ENCODE measurements around the gene VAV2.

Gene VAV2

DNA sequence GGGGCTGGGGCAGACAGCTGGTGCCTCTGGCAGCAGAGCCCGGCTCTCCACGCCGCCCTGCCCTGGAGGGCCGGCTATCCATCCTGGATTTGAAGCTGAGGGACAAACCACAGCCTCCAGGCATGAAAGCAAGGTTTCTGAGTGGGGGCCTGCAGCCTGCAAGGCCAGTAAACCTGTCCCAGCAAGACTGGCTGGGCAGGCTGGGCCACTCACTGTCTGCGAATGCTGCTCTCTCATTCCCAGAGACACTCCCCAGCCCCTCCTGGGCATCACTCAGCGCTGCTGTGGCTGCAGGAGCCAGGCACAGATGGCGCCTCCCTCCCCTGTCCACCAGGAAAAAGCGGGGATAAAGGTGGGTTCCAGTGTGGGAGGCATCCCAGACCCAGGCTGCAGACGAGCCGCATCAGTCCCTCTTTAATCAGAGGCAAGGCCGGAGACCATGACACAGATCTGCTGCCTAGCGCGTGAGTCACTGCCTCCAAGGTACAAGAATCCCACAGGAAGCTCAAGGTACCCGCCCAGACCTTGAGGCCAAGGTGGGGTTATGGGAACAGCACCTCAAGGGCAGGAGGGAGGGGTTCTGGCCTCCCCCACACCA lies 118.0 kb downstream of the VAV2 start:
- no peak overlapping the region for H3K4me3 ChIP-seq (ENCODE audit: extremely low read depth, insufficient read depth, low read length, poor library complexity, severe bottlenecking)
- WGBS, 2 experiments (ENCODE audit: insufficient coverage in 2 of 2): 83 to 88% methylated on average over 9 to 11 of the region's 14 CpGs
- no peaks in the 10 kb centered on the region for H3K9me3 ChIP-seq (ENCODE audit: control insufficient read depth, low read length)
- H3K27ac ChIP-seq (ENCODE audit: low read depth, low read length, severe bottlenecking): peak overlapping the region; percentile 89
- peaks cover 41% of the 10 kb centered on the region for H3K4me1 ChIP-seq (ENCODE audit: control insufficient read depth, insufficient read depth, low read length, poor library complexity, severe bottlenecking)
- H3K36me3 ChIP-seq (ENCODE audit: control insufficient read depth, insufficient read depth, low read length): no peaks in the 10 kb centered on the region

- Histone ChIP-seq H3K36me3 (ENCODE audit: control insufficient read depth, insufficient read depth, low read length) (no peaks in the 10 kb centered on the region), H3K27ac (ENCODE audit: low read depth, low read length, severe bottlenecking) (peak overlapping the region; percentile 89), H3K4me1 (ENCODE audit: control insufficient read depth, insufficient read depth, low read length, poor library complexity, severe bottlenecking) (peaks cover 39% of the 10 kb centered on the region), H3K9me3 (ENCODE audit: control insufficient read depth, low read length) (no peaks in the 10 kb centered on the region), H3K4me3 (ENCODE audit: extremely low read depth, insufficient read depth, low read length, poor library complexity, severe bottlenecking) (no peak overlapping the region)
- WGBS, 2 experiments (ENCODE audit: insufficient coverage in 2 of 2): 90 to 91% methylated on average over 7 to 8 of the region's 9 CpGs
These were observed 118.6 kb downstream of the VAV2 start for GRCh38 chr9:133873461-133873891.

DNA sequence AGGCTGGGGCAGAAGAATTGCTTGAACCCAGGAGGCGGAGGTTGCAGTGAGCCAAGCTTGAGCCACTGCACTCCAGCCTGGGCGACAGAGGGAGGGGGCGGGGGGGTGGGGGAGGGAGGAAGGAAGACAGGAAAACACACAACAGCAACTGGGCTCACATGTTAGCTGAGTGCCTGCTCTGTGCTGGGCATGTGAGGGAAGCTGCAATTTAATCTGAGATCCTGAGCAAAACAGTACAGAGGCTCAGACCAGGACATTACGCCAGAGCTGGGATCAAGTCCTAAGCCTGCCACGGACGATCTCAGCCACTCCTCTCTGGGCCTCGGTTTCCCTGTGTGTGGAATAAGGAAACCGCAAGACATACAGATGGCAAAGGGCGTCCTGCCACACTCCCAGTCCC lies 119.1 kb downstream of the VAV2 start:
- H3K4me3 ChIP-seq (ENCODE audit: extremely low read depth, insufficient read depth, low read length, poor library complexity, severe bottlenecking): no peak overlapping the region
- H3K36me3 ChIP-seq (ENCODE audit: control insufficient read depth, insufficient read depth, low read length): peaks cover 4% of the 10 kb centered on the region
- 87 to 99% methylated on average over 5 to 6 of the region's 9 CpGs for WGBS, 2 experiments (ENCODE audit: insufficient coverage in 2 of 2)
- H3K9me3 ChIP-seq (ENCODE audit: control insufficient read depth, low read length): no peaks in the 10 kb centered on the region
- H3K27ac ChIP-seq (ENCODE audit: low read depth, low read length, severe bottlenecking): peak overlapping the region; percentile 89
- peaks cover 39% of the 10 kb centered on the region for H3K4me1 ChIP-seq (ENCODE audit: control insufficient read depth, insufficient read depth, low read length, poor library complexity, severe bottlenecking)

DNA sequence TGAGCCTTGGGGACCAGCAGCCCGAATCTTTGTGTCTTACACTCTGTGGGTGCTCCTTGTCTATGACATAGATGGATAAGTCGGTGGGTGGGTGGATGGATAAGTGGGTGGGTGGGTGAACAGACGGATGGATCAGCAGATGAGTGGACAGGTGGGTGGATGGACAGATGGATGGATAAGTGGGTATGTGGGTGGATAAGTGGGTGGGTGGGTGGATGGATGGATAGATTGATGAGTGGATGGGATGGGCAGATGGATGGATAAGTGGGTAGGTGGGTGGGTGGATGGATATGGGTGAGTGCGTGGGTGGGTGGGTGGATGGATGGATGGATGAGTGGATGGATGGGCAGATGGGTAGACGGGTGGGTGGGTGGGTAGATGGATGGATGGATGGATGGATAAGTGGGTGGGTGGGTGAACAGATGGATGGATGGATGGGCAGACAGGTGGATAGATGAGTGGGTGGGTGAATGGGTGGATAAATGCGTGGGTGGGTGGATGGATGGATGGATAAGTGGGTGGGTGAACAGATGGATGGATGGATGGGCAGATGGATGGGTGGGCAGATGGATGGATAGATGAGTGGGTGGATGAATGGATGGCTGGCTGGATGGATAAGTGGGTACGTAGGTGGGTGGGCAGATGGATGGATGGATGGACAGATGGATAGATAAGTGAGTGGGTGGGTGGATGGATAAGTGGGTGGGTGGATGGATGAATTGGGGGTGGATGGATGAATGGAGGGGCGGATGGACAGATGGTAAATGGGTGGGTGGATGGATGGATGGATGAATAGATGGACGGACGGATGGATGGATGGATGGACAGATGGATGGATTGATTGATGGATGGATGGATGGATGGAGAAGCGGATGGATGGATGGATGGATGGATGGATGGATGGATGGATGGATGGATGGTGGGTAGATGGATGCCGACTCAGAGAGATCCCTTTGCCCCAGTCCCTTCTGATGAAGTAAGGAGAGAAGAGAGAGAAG lies 121.2 kb downstream of the VAV2 start:
- WGBS, 2 experiments (ENCODE audit: insufficient coverage in 2 of 2): 98% methylated on average over 10 of the region's 12 CpGs

DNA sequence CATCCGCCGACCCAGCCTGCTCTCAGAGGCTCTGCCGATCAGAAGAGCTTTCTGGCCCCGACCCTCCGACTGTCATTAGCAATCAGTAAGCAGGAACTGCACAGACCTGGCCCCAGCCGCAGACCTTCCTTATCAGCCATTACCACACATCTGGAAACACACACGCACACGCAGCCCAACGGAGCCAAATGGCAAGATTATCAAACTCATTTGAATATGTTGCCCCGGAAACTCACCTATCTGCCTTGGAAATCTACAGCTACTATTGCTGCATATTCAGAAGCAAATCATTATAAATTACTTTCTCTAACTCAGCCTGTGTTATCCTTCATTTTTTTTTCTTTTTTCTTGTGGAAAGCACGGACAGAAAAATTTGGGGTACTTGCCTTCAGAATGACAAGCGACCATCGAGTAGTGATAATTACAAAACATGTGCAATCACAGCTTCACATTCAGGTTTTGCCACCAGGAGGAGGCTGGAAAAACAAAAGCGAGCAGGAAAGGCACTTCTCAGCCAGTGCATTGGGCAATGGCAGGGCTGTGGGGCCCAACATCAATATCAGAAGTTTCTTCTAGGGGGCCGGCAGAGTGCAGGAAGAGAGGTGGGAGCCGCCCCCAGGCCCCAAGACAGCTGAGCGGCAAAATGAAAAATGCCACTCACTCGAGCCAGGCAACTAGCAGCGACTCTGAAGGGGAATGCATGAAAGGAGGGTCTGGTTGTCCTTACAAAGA lies 122.3 kb downstream of the VAV2 start:
- 81 to 86% methylated on average over 17 to 19 of the region's 19 CpGs for WGBS, 2 experiments (ENCODE audit: insufficient coverage in 2 of 2)
- Histone ChIP-seq H3K36me3 (ENCODE audit: control insufficient read depth, insufficient read depth, low read length) (peaks cover 8% of the 10 kb centered on the region), H3K27ac (ENCODE audit: low read depth, low read length, severe bottlenecking) (peak overlapping the region; percentile 52), H3K4me3 (ENCODE audit: extremely low read depth, insufficient read depth, low read length, poor library complexity, severe bottlenecking) (no peak overlapping the region), H3K9me3 (ENCODE audit: control insufficient read depth, low read length) (peaks cover 8% of the 10 kb centered on the region), H3K4me1 (ENCODE audit: control insufficient read depth, insufficient read depth, low read length, poor library complexity, severe bottlenecking) (peaks cover 26% of the 10 kb centered on the region)

More for the DNA sequence above, 121.2 kb downstream of the VAV2 start:
- H3K4me1 ChIP-seq (ENCODE audit: control insufficient read depth, insufficient read depth, low read length, poor library complexity, severe bottlenecking): peaks cover 33% of the 10 kb centered on the region
- H3K9me3 ChIP-seq (ENCODE audit: control insufficient read depth, low read length): peaks cover 3% of the 10 kb centered on the region
- no peak overlapping the region for H3K27ac ChIP-seq (ENCODE audit: low read depth, low read length, severe bottlenecking)
- no peak overlapping the region for H3K4me3 ChIP-seq (ENCODE audit: extremely low read depth, insufficient read depth, low read length, poor library complexity, severe bottlenecking)
- peaks cover 7% of the 10 kb centered on the region for H3K36me3 ChIP-seq (ENCODE audit: control insufficient read depth, insufficient read depth, low read length)

DNA sequence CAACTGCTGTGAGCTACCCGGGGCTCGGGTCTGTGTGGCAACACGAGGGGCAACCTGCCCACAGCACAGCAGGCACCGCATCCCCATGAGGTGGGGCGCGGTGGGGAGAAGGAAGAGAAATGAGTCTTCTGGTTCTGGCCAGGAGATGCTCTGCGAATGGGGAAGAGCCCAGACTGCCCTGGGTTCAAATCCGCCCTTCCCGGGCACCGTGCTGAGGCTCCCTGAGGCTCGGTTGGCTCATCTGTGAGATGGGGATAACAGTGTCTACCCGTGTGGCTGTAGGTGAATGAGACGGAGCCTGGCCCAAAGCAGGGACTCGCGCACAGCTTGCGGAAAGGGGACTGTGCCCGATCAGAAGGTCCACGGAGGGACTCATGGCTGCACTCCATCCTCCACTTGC lies 123.9 kb downstream of the VAV2 start:
- Histone ChIP-seq H3K36me3 (ENCODE audit: control insufficient read depth, insufficient read depth, low read length) (peaks cover 8% of the 10 kb centered on the region), H3K4me1 (ENCODE audit: control insufficient read depth, insufficient read depth, low read length, poor library complexity, severe bottlenecking) (peaks cover 17% of the 10 kb centered on the region), H3K9me3 (ENCODE audit: control insufficient read depth, low read length) (peaks cover 8% of the 10 kb centered on the region), H3K4me3 (ENCODE audit: extremely low read depth, insufficient read depth, low read length, poor library complexity, severe bottlenecking) (no peak overlapping the region), H3K27ac (ENCODE audit: low read depth, low read length, severe bottlenecking) (no peak overlapping the region)
- 97 to 98% methylated on average over 18 of the region's 18 CpGs for WGBS, 2 experiments (ENCODE audit: insufficient coverage in 2 of 2)

DNA sequence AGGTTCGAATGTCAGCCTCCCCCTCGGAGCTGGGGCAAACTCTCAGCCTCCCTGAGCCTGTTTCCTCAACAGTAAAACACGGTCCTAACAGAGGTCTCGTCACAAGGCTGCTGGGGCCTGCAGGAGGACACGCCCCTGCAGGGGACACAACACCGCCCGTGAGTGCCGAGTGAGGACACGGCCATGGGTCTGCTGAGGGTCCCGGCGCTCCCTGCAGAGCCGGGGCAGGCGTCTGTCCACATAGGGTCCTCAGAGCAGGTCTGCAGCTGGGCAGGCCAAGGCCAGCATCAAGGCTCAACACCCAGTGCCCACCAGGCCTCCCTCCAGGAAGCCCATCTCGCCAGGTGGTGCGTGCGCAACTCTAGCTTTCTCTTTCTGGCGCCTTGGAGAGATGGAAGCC lies 125.2 kb downstream of the VAV2 start:
- 91 to 98% methylated on average over 16 to 17 of the region's 17 CpGs for WGBS, 2 experiments (ENCODE audit: insufficient coverage in 2 of 2)
- H3K36me3 ChIP-seq (ENCODE audit: control insufficient read depth, insufficient read depth, low read length): peaks cover 8% of the 10 kb centered on the region
- peaks cover 8% of the 10 kb centered on the region for H3K9me3 ChIP-seq (ENCODE audit: control insufficient read depth, low read length)
- H3K4me1 ChIP-seq (ENCODE audit: control insufficient read depth, insufficient read depth, low read length, poor library complexity, severe bottlenecking): peaks cover 15% of the 10 kb centered on the region
- no peak overlapping the region for H3K27ac ChIP-seq (ENCODE audit: low read depth, low read length, severe bottlenecking)
- H3K4me3 ChIP-seq (ENCODE audit: extremely low read depth, insufficient read depth, low read length, poor library complexity, severe bottlenecking): no peak overlapping the region

DNA sequence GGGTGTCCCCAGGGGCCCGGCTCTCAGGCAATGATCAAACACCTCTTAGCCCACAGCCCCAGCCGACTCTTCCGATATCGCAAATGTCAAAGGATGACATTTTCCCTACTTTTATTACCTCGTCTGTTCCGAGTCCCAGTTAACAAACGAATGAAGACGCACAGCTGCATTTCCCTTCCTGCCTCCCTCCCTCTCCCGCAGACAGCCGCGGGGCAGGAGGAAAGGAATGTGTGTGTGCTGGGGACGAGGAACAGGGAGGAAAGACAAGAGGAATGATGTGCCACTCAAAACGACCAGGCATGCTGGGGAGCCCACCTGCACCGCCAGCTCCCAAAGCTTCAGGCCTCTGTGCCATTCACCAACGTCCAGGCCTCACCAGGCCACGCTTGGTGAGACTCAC lies 128.1 kb downstream of the VAV2 start:
- Histone ChIP-seq H3K36me3 (ENCODE audit: control insufficient read depth, insufficient read depth, low read length) (peaks cover 24% of the 10 kb centered on the region), H3K4me1 (ENCODE audit: control insufficient read depth, insufficient read depth, low read length, poor library complexity, severe bottlenecking) (peaks cover 8% of the 10 kb centered on the region), H3K4me3 (ENCODE audit: extremely low read depth, insufficient read depth, low read length, poor library complexity, severe bottlenecking) (no peak overlapping the region), H3K9me3 (ENCODE audit: control insufficient read depth, low read length) (peaks cover 8% of the 10 kb centered on the region), H3K27ac (ENCODE audit: low read depth, low read length, severe bottlenecking) (peak overlapping the region; percentile 6)
- 80% methylated on average over 6 to 8 of the region's 16 CpGs for WGBS, 2 experiments (ENCODE audit: insufficient coverage in 2 of 2)

DNA sequence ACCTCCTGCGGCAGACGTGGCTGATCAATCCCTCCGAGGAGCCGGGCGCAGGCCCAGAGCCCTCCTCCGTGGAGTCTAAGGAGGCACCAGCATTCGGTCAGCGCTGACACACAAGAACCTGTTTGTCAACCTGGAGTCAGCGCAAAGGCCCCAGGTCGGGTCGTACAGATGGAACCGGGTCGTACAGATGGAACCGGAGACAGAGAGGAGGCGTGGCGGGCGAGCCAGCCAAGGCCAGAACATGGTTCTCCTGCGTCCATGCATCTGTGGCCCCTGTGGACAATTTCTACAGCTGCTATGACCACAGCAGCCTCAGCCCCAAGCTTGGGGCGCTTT lies 128.9 kb downstream of the VAV2 start:
- Histone ChIP-seq H3K9me3 (ENCODE audit: control insufficient read depth, low read length) (peaks cover 8% of the 10 kb centered on the region), H3K27ac (ENCODE audit: low read depth, low read length, severe bottlenecking) (no peak overlapping the region), H3K4me3 (ENCODE audit: extremely low read depth, insufficient read depth, low read length, poor library complexity, severe bottlenecking) (no peak overlapping the region), H3K36me3 (ENCODE audit: control insufficient read depth, insufficient read depth, low read length) (peaks cover 30% of the 10 kb centered on the region), H3K4me1 (ENCODE audit: control insufficient read depth, insufficient read depth, low read length, poor library complexity, severe bottlenecking) (peaks cover 8% of the 10 kb centered on the region)
- WGBS, 2 experiments (ENCODE audit: insufficient coverage in 2 of 2): 94% methylated on average over 14 to 19 of the region's 19 CpGs

DNA sequence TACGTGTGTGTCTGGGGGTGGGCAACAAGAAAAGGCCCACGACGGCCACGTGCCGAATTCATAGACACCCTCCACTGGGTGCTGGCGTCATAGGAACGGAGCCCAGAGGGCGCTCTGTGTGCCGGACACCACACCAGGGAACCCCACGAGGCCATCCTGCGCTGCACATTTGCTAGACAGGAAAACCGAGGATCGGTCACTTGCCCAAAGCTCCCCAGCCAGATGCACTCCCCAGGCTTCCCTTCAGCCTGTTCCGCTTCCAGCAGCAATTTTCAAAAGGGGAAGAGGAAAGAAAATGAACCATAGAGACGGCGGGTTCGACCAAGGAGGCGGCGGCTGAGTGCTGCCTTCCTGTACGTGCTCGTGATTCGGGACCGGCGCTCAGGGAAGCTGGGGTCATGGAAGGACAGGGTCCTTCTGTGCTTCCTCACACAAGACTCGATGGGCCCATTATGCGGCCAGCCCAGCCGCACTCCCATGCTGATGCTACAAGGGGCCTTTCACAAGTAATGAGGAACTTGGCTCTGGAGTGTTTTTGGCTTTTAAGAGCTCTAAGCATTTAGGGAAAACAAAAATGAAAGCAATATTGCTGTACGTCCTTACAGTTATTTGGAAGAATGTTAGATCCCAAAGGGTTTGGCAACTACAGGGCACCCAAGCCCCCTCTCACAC lies 129.4 kb downstream of the VAV2 start:
- Histone ChIP-seq H3K4me1 (ENCODE audit: control insufficient read depth, insufficient read depth, low read length, poor library complexity, severe bottlenecking) (peaks cover 8% of the 10 kb centered on the region), H3K4me3 (ENCODE audit: extremely low read depth, insufficient read depth, low read length, poor library complexity, severe bottlenecking) (no peak overlapping the region), H3K27ac (ENCODE audit: low read depth, low read length, severe bottlenecking) (no peak overlapping the region), H3K9me3 (ENCODE audit: control insufficient read depth, low read length) (peaks cover 8% of the 10 kb centered on the region), H3K36me3 (ENCODE audit: control insufficient read depth, insufficient read depth, low read length) (peaks cover 32% of the 10 kb centered on the region)
- 90 to 95% methylated on average over 24 to 27 of the region's 28 CpGs for WGBS, 2 experiments (ENCODE audit: insufficient coverage in 2 of 2)

All from mesodermal cell (in vitro differentiated cells).